IPS DF 4.7 (cell line): ENCODE results near the gene PDLIM4.

Source experiments
- DNase-seq: peaks from one replicate; pipeline ENCODE4 v3.0.0-alpha.2; 2013; ENCODE audit warnings: low spot score; ENCODE audit errors: extremely low read depth

PDLIM4 gene

DNA sequence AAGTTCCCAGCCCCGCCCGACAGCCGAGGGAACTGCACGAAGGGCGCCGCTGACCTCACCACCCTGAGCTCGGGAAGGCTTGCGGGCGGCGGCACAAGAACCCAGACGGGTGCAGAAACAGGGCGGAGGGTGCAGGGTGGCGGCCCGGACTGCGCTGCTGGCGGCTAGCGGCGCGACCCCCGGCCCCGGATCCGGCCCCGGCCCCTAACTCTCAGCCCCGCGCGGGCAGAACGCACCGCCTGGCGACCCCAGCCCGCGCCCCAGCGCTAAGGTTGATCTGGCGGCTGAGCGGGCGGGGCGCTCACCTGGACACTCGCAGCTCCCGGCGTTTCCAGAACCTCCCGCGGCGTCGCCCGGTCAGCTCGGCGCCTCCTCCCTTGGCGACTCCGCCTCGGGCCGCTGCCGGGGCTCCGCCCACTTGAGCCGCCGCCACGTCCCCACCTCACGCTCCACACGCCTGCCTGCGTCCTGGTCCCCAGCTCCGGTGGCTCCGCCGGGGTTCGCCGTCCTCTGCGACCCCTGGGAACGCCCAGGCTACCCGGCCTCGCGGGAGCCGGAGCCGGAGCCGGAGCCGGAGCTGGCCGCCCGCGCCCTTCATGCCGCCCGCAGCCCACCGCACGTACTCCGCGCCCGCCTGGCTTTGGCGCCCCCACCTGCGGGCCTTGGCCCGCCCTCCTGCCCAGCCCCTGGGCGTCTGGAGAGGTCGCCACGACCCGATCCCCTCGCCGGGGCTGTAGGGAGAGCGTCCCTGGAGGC lies 29.8 kb upstream of the PDLIM4 start, which contains the start of gene P4HA2:
TSS of gene P4HA2 (minus strand) at position 369 of the 756 bp plus-strand sequence. CDS start 9,227 bp downstream, outside the sequence.
- no peak for DNase-seq

DNA sequence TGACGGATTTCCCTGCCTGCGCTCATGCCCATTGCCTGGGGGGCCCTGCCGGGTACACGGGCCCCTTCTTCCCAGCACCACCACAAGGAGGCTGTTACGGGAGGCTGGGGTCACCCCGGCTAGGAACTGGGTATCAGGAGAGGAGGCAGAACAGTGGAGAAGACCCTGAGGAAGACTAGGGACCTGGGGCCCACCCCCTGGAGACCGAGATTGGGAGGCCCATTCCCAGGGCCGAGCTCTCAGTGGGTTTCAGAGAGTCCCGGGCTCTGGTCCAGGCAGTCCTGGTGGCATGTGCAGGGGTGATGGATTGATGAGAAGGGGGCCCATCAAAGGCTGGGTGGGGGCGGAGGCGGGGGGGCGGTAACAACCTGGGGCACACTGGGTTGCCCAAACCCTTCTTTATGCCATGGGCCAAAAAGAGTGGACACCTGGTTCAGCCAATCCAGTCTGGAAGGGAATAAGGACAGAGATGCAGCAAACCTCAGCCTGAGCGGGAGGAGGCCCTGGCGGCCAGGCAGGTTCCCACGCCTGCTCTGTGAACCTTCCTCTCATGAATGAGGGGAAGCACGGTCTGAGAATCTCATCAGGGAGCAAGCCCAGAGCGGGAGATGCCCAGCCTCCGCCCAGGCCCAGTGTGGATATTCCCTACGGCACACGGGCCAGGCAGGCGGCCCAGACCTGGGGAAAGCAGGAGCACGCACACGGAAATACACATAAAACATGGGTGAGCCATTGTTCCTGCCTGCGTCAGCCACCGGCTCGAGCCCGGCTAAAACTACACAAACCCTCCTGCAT lies 29.1 kb upstream of the PDLIM4 start:
- DNase-seq = no peak

DNA sequence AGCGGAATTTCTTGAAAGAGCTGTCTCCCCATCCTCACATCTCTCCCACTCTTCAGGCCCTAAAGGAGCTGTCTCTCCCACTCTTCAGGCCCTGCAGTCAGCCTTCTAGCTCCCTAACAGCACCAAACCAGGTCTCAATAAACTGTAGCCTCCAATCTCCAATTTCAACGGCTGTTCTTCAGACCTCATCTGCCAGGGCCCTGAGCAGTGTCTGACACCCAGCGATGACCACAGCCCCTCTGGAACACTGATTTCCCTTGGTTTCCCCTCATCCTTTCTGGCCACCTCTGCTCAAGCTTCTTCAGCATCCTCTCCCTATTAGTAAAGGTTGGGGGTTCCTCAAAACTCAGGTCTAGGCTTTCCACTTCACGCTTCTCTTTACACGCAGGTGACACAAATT lies 28.3 kb upstream of the PDLIM4 start:
- no peak for DNase-seq

DNA sequence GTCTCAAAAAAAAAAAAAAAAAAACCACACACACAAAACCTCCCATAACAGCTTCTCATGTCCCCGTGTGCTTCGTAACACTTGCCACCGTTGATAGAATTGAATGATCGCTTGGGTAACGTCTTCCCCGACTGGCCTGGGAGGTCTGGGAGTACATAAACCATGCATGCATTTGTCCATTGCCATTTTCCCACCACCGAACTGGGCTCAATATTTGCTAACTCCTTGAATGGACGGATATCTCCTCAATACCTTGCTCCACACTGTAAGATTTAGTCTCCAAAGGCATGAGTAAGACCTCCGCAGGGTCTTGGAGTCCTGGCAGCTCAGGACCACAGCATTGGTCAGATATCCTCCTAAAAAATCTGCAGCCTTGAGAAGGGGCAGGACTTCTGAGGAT lies 26.6 kb upstream of the PDLIM4 start:
- no peak for DNase-seq

DNA sequence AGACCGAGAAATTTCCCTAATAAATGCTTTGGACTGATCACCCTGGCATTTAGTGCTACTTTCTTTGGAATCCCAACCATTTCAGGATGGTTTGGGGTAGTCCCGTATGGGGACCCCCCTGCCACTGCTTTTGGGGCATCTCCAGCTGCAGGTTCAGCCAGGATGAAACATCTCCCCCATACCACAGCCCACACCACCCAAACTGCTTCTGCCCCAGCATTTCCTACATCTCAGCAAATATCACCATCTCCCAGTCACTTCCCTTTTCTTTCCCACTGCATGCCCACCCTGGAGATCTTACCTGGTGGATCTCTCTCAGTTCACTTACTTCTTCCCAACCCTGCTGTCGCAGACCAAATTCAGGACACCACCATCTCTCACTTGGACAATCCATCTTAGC lies 25.0 kb upstream of the PDLIM4 start:
- DNase-seq = no peak

DNA sequence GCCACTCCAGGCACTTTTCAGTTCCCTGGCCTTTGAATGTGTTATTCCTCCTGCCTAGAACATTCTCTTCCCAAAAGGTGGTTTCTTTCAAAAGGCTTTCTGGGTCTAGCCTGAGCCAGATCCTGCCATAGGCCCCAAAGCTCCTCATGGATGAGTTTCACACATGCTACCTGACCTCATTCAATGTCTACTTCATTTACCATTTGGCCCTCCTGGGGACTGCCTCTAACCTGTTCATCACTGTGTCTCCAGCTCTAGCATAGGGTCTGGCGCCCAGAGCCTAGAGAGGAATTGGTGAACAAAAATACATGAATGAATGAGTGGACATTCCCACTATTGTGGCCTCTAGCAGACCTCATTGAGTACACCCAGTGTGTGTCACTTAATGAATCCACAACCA lies 24.4 kb upstream of the PDLIM4 start:
- DNase-seq = no peak

DNA sequence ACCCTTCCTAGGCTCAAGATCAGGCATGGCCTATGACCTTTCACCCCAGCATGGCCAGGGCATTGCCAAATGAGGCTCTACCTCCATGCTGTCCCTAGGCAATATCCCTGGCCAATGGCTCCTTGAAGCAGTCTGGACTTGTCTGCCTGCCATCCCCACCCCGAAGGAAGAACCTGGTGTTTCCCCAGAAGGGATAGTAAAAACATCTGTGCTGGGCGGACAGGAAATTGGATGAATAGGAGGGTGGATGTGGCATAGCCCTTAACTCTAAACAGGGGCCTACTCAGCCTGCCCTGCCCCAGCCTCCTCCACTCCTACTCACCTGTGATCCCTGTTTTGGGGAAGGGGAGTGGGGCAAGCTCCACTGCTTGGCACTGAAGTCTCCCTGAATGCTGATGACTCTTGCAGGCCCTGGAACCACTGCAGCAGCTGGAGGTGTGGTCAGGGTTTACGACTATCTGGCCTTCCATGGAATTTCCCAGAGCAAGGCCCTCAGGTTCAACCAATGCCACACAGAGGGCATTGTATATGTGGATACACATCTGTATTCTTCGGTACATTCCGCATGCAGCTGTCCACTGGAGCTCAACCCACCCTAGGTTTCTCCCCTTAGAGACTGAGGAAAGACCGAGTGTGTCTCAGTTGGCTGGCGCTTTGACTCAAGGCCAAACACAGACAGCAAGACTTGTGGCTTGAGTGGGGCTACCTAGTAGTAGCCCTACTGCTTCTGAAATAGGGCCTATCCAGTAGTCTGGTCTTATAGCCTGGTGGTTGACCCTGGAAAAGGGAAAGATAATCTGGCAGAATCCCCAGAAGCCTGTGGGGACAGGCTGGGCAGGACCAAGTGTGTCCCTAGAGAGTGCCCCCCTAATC lies 23.4 kb upstream of the PDLIM4 start:
- DNase-seq = no peak

DNA sequence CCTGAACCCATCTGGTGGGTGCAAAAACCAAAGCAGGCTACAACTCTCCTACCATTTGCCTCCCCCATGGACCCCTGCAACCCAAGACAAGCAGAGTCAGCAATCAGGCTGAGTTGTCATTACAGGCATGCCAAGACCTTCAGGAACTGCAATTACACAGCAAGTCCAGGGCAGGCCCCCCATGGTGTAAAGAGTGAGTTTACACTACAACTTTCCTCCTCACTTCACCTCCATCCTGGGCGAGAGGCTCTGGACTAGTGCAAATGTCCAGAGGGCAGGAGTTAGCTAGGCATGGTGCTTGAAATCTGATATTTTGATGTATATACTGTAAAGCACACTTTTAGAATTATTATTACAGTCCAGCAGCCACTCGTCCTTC lies 22.8 kb upstream of the PDLIM4 start:
- no peak for DNase-seq

DNA sequence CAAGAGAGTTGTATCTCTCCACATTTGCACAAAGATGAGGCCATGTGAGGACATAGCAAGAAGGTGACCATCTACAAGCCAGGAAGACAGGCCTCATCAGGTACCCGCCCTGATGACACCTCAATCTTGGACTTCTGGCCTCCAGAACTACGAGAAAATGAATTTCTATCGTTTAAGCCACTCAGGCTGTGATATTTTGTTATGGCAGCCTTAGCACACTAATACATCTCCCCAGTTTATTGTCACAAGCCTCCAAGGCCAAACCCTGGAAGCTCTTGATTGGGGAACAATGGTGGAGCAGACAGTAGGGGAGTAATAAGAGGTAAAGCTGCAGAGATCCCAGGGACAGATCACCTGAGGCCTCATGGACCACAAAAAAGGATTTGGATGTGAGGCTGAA lies 22.2 kb upstream of the PDLIM4 start:
- DNase-seq = no peak

DNA sequence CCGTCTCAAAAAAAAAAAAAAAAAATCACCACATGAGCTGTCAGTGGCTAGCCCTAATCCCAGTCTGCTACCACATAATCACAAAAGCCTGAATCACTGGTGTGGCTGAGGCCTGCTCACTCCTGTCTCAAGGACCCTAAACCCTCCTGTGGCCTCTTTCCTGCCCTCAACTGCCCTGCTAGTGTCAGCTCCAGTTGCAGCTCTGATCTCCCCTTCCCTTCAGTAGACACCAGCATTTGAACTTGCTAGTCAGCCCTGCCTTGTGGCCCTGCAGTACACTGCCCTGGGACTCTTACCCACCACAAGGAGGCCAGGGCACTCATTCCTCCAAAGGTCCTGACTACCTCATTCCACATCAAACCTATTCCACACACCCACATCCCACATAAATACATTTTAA lies 20.4 kb upstream of the PDLIM4 start:
- DNase-seq = no peak

DNA sequence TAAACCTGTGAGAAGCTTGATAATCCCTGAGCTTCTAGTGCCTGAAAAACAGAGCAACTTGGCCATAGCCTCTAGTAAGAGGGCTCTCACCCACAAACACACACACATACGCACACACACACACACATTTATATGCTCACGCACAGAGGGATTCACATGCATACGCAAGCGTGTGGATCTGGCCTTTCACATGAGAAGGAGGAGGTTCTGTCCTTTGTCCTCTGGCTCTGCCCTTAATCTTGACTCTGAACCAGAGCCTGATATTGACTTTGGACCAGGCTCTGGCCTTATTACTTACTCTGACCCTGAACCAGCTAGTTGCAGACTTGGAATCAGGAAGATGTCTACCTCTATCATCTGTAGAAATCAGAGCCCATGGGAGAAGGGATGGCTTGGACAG lies 19.8 kb upstream of the PDLIM4 start:
- no peak for DNase-seq

DNA sequence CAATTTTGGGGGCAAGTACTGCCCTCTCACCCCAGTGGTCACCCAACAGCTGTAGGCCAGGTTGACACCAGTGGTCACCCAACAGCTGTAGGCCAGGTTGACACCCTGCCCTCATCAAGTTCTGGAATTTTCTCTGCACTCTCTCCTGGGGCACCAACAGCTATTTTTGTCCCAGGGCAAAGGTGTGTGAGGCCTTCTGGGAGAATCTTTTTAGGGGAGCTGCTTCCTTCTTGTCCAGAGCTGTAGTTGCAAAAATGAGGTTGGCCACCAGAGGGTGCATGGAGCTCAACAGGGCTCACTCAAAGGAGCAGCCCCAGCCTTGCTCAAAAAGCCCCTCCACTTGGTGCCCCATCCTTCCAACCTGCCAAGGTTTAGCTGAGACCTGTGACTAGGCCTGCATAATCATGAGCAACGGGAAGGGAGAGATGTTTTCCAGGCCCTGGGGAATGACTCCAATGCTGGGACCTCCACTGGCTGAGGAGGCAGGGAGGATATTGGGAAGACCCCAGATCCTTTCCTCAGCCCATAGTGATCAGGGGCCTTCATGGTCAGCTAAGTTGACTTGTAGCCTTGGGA lies 19.2 kb upstream of the PDLIM4 start:
- DNase-seq = no peak

DNA sequence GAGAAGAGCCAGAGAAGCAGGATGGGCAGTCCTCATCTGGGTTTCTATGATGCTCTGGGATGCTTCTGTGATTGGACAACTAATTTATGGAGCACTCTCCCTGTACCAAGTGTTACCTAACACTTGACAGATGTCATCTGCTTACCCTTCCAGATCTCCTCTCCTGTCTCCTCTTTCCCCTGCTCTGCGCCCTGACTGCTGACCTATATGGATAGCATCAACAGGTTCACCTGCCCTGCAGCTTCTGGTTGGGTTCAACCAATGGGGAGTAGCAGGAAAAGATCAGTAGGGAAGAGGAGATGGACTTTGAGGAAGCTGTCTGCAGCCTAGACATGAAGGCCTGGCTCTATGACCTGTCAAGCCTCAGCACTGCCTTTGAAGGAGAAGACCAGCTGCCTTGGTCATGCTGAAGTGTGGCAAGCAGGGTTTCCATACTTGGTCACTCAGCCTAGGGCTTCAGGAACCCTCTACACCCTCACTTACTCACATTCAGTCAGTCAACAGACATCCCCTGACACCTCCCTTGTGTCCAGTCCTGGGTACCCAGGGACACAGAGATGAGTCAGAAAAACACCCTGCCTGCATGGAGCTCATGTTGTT lies 18.5 kb upstream of the PDLIM4 start:
- DNase-seq = no peak

DNA sequence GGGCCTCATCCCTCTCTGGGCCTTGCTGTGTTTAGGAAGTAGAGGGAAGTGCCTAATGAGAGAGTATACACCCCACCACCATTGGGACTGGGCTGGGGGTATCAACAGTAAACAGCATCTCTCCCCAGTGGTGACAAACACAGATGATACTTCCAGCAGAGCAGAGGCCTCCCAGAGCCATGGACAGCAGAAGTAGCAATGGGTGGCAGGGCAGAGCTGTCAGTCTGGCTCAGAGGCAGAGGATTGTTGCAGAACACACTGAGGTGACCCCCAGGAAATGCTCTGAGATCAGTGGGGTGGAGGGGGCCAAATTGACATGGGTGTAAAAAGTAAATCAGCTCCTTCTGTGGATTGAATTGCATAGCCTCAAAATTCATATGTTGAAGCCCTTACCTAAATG lies 17.7 kb upstream of the PDLIM4 start:
- no peak for DNase-seq

DNA sequence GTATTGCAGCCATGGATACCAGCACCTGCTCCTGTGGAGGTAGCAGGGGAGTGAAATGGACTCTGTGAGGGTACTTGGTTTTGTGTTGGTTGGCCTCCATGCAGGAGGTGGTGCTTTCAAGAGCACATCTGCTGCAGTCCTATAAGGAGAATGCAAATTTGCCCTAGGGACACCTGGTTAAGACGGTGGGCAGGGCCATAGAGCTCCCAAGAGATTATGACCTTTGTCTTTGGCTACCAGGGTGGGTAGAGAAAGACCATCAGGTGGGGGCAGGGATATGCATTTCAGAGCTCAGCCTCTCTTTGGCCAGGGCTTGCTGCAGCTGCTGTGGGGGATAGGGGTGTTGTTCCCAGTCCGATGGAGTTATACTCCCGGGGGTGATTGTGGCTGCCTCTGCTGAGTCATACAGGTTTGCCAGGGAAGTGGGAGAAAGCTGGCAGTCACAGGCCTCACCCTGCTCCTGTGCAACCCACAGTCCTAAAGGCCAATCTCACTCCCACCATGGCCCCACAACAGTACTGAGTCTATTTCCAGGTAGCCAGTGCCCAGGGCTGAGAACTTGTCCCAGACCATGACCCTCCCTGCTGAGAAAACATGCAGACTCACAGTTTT lies 14.0 kb upstream of the PDLIM4 start:
- no peak for DNase-seq

DNA sequence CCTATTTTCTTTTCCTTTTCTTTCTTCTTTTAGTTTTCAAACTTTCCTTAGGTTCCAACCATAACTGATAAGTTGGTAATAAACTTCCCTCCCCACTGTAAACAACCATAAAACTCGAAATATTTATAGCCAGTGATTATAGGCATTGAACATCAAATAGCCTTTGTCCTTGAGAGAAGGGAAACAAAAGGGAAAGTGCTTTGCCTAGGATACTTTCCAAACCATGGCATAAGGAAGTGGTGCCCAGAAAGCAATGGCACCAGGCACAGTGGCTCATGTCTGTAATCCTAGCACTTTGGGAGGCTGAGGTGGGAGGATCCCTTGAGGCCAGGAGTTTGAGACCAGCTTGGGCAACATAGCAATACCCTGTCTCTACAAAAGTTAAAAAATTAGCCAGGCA lies 11.9 kb upstream of the PDLIM4 start:
- DNase-seq = no peak

DNA sequence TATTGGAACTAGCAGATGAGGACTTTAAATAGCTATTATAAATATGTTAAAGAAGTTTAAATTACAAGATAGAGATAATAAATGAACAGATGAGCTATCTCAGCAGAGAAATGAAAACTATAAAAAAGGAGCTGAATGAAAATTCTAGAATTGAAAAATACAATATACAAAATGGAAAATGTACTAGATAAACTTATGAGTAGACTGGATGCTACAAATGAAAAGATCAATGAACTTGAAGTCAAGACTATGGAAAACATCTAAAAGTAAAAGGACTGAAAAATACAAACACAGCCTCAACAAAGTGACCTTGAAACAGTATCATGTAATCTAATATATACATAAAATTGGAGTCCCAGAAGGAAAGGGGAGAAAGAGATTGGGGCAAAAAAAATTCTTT lies 10.7 kb upstream of the PDLIM4 start:
- DNase-seq = no peak

DNA sequence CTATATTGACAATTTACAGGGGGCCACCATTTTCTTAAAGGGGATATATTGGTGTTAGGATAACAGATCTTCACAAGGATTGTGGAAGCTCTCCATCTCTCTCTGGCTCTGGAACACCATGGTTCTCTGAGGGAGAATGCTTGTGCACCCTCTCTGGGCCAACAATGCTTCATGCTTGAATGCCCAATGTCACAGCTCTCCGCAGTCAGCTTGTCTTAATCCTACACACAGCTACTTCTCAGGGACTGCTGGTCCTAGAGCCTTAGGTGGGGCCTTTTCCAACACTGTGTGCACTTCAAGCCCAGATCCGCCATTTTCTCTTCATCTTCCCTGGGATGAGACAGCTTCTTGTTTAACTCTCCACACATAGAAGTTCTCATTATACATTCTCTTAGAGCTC lies 6.9 kb upstream of the PDLIM4 start:
- DNase-seq = no peak

DNA sequence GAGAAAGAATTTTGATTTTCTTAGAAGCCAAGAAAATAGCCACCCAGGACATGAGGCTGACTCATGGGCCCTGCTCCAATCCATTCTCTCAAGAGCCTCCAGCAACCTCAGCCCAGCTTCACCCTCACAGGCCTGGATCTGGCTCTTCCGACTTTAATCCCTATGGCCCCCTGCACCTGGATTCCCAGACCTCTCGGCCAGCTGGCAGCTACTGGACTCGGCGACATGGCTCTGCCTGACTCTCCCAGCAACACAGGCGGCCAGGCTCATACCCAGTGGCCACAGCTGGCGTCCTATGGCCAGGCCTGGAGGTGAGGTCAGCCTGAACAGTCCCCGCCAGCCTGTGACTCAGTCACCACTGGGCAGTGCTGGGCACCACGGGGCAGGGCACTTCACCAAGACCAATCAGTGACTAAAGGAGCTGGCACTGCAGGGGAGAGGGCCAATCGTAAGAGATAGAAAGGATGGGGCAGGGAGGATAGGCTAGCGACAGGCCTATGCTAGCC lies 6.2 kb upstream of the PDLIM4 start:
- DNase-seq = no peak

DNA sequence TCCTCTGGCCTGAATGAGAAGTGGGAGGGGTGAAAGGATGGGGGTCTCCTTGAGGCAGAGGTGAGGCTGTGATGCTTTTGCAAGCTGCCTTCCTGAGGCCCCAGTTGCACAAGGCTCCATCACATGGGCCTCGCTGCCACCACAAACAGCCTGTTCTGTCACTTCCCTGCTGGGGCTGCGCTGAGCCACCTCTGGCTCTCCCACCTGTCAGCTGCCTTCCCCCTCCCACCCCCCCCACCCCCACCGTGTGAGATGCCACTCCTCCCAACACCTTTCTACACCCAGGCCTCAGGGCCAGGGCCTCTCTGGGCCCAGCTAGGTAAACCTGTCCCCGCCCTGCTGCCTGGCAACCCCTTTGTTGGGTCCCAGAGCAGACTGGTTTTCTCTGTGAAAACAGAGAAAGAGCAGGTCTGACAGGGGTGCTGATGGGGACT lies 4.5 kb upstream of the PDLIM4 start:
- DNase-seq = no peak
